ENCODE measurements around the gene GRM7.

Gene GRM7

GRCh38 chr3:7657214-7658112 is 796.5 kb downstream of the GRM7 start:
- Histone ChIP-seq H3K4me3 (replicated peaks; ENCODE audit: insufficient read depth, low read length) (no peak overlapping the region), H3K27me3 (ENCODE audit: insufficient read depth, poor library complexity, severe bottlenecking) (no peaks in the 10 kb centered on the region), H3K27ac (replicated peaks) (no peak overlapping the region)
- DNase-seq (ENCODE audit: low read depth in 1 of 2, low spot score in 1 of 2) = no peak
- TF ChIP-seq CTCF (IDR thresholded peaks at IDR 0.05; ENCODE audit: insufficient read depth, low read length) (no peak), POLR2AphosphoS5 (IDR thresholded peaks at IDR 0.05; ENCODE audit: low read depth) (no peak), REST (IDR thresholded peaks at IDR 0.05; ENCODE audit: insufficient replicate concordance, low read depth) (no peak), SPI1 (IDR thresholded peaks at IDR 0.05; ENCODE audit: borderline replicate concordance, low read depth) (no peak), GABPA (IDR thresholded peaks at IDR 0.05; ENCODE audit: low read depth) (no peak)

DNA sequence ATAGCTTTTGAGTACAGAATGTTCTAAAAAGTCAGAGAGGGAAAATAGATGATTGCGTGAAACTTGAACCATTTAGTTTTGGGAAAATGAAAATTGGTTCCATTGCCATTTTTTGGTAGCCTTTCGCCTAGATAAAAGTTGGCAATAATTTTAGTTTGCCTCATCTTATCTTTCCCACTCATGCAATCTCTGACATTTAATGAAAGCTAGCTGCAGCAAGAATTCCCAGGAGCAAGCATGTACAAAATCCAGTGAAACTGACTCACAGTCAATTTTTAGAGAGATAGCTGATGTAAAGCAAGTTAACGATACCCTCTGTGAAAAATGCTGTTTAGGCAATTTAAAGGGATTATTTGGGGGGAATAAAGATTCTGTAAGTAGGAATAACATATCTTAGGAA is 797.4 kb downstream of the GRM7 start:
- DNase-seq (ENCODE audit: low read depth in 1 of 2, low spot score in 1 of 2) = no peak
- Histone ChIP-seq H3K27ac (replicated peaks) (no peak overlapping the region), H3K27me3 (ENCODE audit: insufficient read depth, poor library complexity, severe bottlenecking) (no peaks in the 10 kb centered on the region), H3K4me3 (replicated peaks; ENCODE audit: insufficient read depth, low read length) (no peak overlapping the region)
- no peak for TF ChIP-seq CTCF (IDR thresholded peaks at IDR 0.05; ENCODE audit: insufficient read depth, low read length)
- no peak for TF ChIP-seq GABPA (IDR thresholded peaks at IDR 0.05; ENCODE audit: low read depth)
- no peak for TF ChIP-seq SPI1 (IDR thresholded peaks at IDR 0.05; ENCODE audit: borderline replicate concordance, low read depth)
- TF ChIP-seq REST (IDR thresholded peaks at IDR 0.05; ENCODE audit: insufficient replicate concordance, low read depth) = no peak
- TF ChIP-seq POLR2AphosphoS5 (IDR thresholded peaks at IDR 0.05; ENCODE audit: low read depth) = no peak

DNA sequence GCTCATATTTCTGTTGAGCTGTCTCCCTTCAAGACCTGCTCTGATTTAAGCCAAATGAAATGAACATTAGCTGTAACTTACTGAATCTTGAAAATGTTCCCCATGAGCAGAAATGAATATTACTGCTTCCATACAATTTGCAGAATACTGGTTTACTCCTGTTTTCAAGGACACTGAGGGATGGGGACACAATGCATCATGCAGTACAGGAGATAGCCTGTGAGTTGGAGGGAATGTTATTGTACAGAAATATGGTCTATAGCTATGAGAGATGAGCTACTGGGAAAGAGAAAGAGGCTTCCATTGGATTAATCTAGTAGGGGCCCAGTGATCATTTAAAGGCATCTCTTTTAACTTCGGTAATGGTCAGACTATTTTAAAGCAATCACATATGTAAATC is 798.2 kb downstream of the GRM7 start:
- H3K27ac ChIP-seq (replicated peaks) = no peak overlapping the region
- no peaks in the 10 kb centered on the region for H3K27me3 ChIP-seq (ENCODE audit: insufficient read depth, poor library complexity, severe bottlenecking)
- H3K4me3 ChIP-seq (replicated peaks; ENCODE audit: insufficient read depth, low read length) = no peak overlapping the region
- DNase-seq (ENCODE audit: low read depth in 1 of 2, low spot score in 1 of 2) = no peak
- no peak for TF ChIP-seq CTCF (IDR thresholded peaks at IDR 0.05; ENCODE audit: insufficient read depth, low read length)

DNA sequence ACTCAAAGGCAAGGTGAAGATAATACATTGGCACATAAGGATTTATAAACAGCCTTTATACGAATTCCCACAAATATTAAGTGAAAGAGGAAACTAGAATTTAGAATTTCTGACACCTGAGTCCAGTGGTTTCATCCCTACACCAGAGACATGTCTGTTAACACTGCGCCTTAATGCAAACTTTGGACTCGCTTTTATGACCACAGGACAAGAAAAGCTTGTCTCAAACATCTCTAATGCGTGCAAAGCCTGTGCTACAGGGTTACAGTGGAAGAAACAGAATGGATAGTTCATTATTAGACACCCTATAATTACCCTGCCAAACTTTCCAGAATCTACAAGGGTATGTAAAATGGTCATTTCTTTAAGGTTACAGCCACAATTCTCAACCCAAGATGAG is 802.9 kb downstream of the GRM7 start:
- DNase-seq (ENCODE audit: low read depth in 1 of 2, low spot score in 1 of 2) = no peak
- H3K4me3 ChIP-seq (replicated peaks; ENCODE audit: insufficient read depth, low read length) = no peak overlapping the region
- TF ChIP-seq SPI1 (IDR thresholded peaks at IDR 0.05; ENCODE audit: borderline replicate concordance, low read depth) = no peak
- no peak for TF ChIP-seq CTCF (IDR thresholded peaks at IDR 0.05; ENCODE audit: insufficient read depth, low read length)
- no peak for TF ChIP-seq REST (IDR thresholded peaks at IDR 0.05; ENCODE audit: insufficient replicate concordance, low read depth)
- no peak for TF ChIP-seq POLR2AphosphoS5 (IDR thresholded peaks at IDR 0.05; ENCODE audit: low read depth)
- TF ChIP-seq GABPA (IDR thresholded peaks at IDR 0.05; ENCODE audit: low read depth) = no peak
- H3K27me3 ChIP-seq (ENCODE audit: insufficient read depth, poor library complexity, severe bottlenecking) = no peaks in the 10 kb centered on the region
- H3K27ac ChIP-seq (replicated peaks) = no peak overlapping the region

All from HL-60 (cell line).